Esophagus muscularis mucosa (tissue), 2 donors: ENCODE data around the gene NXPH3.

ENCODE experiments used
- EP300 ChIP-seq: sonication (generic); formaldehyde crosslinking; IDR thresholded peaks from one replicate; pipeline ENCODE4 v1.6.1; 2017; ENCODE audit warnings: antibody characterized with exemption
- POLR2A ChIP-seq: fragments of 450-650 bp; IDR thresholded peaks from one replicate; pipeline ENCODE4 v1.6.1; 2017; ENCODE audit warnings: antibody characterized with exemption, moderate library complexity, mild to moderate bottlenecking, low read depth

DNA sequence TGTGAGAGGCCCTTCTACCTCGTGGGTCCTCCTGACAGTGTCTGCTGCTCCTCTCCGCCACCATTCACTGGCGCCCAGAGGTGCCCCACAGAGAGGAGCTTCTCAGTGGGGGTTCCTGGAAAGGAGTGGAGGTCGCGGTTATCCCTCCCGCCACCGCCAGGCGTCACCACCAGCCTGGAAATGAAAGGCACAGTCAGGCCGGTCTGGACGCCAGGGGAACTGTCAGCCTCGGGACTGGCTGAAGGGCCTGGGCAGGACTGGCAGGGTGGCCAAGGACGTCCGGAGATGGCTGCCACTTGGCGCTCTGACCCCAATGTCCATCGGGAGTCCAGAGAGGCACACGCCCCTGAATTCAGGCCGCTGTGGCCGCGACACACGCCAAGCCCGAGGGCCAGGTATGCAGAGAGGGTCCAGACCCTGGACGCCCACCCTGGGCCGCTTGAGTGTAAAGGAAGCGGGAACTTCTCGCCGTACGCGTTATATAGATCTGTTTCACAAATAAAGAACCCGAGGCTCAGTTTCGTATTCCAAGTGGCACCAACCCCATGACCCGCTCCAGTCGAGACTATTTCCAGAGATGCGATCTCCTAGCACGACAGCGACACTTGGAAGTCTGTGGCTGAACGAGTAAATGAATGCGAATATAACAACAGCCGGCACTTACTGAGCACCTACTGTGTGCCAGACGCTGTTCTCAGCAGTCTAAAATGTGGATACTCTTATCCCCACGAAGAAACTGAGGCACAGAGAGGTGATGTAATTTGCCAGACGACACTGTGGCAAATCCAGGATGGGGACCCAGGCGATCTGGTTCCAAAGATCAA, 7.6 kb upstream of the NXPH3 start:
- no peak for TF ChIP-seq POLR2A
- no peak for TF ChIP-seq EP300
